C4-2B (cell line): ENCODE data around the gene DNAAF3.

ENCODE experiments used
- H3K27ac ChIP-seq: fragments of 450-650 bp; 2 replicates; pipeline ENCODE4 v1.5.1; 2017
- CTCF ChIP-seq: fragments of 450-650 bp; conservative IDR thresholded peaks from 2 replicates; pipeline ENCODE4 v1.5.1; 2017; ENCODE audit warnings: mild to moderate bottlenecking
- ZFX ChIP-seq: fragments of 450-650 bp; IDR thresholded peaks from 2 replicates; pipeline ENCODE4 v1.6.1; 2017

The DNAAF3 gene

DNA sequence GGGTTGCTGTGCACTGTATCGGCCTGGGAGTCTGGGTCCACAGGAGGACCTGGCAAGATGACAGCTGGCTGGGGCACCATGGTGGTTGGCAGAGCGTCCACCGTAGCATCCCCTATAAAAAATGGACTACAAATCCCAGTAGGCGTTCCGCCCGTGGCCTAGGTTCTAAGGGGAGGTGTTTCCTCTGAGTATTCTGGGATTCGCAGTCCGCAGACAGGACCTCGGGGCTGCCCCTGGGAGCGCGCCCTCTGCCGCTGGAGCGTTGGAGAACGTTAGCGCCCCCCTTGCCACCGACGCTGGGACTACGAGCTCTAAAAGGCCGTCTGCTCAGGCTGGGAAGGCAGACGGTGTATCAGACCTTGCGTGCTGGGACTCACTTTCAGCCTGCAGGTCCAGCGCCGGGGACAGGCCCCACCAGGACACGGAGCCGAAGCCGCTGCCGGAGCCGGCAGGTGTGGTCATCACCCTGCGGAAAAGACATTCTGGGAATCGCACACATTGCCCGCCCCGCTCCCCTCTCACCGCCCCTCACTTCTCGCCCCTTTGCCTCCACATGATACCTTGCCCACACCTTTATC lies 372 bp downstream of the DNAAF3 start:
- peak overlapping the region; percentile 61; the same call in 1 of the 2 replicates for H3K27ac ChIP-seq
- no peak for TF ChIP-seq ZFX
- TF ChIP-seq CTCF = peak; percentile 91

- no peak for TF ChIP-seq CTCF
- TF ChIP-seq ZFX = no peak
- H3K27ac ChIP-seq = no peak overlapping the region
Observed at GRCh38 chr19:55161571-55162322, 4.7 kb downstream of the DNAAF3 start.

- peak; percentile 24; the same call in 1 of the 2 replicates for TF ChIP-seq CTCF
- TF ChIP-seq ZFX = no peak
- no peak overlapping the region for H3K27ac ChIP-seq
Observed at GRCh38 chr19:55160986-55161365, 5.4 kb downstream of the DNAAF3 start.

DNA sequence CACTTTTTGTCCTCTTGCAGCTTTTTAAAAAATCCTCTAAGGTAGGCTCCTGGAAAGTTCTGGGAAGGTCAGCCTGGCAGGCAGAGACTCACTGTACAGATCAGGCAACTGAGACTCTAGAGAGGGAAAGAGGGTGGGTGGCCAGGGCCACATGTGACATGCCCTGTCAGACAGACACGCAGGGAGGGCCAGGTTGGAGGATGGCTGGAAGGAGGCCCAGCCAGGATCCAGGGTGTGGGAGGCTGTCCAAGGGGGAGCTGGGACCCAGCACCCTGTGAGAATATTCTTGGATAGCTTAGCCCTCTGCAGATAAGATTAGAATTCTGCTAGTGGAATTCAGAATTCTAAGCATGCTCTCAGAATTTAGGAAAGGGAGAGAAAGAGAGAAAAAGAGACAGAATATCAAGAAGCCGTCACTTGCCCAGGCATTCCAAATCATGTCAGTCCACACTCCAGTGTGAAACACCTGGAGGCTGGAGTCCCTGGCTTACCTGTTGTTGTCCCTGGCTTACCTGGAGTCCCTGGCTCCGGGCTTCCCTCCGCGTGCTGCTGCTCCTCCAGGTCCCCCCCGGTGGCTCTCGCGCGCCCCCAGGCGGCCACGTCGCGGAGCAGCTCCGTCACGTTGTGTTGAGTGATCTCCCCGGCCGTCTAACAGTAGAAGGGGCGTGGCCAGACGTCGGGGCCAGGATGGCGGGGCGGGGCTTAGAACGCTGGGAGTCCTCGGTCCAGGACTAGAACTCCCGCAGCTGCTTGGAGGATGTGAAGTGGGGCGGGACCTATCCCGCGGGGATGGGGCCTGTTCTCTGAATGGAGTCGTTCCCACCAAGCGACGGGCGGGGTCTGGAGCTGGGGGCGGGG lies 6.1 kb downstream of the DNAAF3 start:
- no peak for TF ChIP-seq ZFX
- peak; percentile 99 for TF ChIP-seq CTCF
- no peak overlapping the region for H3K27ac ChIP-seq

DNA sequence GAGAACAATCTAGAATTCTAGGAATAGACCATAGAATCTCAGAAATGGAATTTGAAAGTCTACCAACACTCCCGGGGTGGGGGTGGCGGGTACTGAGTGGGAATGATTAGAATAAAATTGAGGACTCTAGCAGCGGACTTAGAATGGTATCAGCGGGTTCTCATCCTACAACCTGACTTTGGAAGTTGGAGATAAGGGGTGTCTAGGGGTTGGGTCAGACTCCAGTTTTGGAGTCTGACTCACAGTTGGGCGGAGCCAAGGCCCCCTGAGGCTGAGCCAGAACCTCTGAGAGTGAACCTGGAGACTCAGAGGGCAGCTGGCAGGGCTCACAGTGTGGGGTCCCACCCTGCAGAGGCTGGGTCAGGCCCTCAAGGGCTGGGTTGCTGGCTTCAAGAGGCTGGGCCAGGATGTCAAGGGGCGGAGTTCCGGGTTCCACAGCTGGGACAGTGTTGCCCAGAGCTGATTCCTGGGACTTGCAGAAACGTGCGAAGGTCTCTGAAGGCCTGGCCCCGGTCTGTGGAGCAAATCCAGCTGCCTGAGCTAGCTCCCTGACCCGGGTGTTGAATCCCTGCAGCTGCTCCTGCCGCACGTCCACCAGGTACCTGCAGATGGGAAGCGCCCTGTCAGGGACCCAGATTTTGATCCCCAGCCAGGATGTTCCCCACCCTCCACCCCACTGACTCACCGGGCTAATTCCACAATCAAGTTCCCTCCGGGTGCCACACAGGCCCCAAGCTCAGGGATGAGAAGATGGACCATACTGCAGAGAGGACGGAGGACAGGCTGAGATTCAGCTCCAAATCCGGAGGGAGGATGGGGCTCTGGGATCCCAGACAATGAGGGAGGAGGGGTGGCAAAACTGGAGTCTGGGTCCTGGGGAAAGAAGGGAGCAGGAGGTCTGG lies 7.3 kb downstream of the DNAAF3 start:
- no peak overlapping the region for H3K27ac ChIP-seq
- TF ChIP-seq ZFX = no peak
- no peak for TF ChIP-seq CTCF

GRCh38 chr19:55158423-55158822 lies 8.0 kb downstream of the DNAAF3 start:
- H3K27ac ChIP-seq = no peak overlapping the region

More at GRCh38 chr19:55158423-55158822, 8.0 kb downstream of the DNAAF3 start:
- no peak for TF ChIP-seq ZFX
- TF ChIP-seq CTCF = no peak
